GM19328 (cell line): ENCODE results near the gene CHMP2A.
A peak's percentile ranks its signal among the peaks of the same experiment; 100 is the strongest.

Source experiments
- ATAC-seq: cut with Tn5 transposase; IDR thresholded peaks from one replicate; pipeline ENCODE4 v1.9.1; 2021; ENCODE audit warnings: mild to moderate bottlenecking, moderate library complexity; ENCODE audit not compliant: unreplicated experiment

Gene CHMP2A

GRCh38 chr19:58556622-58557220, 1.8 kb upstream of the CHMP2A start:
- no peak for ATAC-seq

DNA sequence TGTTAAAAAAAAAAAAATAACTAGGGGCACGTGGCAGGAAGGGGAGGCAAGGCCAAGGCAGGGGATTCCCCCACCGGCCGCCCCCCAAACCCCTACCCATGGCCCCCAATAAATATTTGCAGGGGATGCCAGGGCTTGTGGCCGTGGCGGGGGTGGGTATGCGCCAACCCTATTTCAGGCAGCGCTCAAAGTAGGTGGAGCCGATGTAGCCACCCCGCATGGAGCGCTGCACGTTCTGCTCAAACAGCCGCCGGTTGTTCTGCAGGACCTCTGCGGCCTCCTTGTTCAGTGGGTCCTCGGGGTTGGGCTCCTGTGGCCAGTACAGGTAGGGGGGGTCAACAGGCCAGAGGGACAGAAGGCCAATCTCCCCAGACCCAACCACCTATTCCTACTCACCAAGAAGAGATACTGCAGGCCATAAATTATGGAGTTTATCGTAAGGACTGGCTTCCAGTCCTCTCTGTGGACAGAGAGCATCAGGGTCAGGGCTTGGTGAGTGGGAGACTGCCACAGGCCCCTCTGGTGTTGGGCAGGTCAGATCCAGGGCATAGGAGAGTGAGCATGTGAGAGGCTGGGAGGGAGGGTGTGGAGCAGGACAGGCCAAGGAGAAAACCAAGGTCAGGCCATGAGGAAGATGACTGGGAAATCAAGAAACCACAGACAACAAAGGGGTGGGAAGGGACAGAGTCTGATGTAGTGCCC, 1.2 kb upstream of the CHMP2A start:
- no peak for ATAC-seq

DNA sequence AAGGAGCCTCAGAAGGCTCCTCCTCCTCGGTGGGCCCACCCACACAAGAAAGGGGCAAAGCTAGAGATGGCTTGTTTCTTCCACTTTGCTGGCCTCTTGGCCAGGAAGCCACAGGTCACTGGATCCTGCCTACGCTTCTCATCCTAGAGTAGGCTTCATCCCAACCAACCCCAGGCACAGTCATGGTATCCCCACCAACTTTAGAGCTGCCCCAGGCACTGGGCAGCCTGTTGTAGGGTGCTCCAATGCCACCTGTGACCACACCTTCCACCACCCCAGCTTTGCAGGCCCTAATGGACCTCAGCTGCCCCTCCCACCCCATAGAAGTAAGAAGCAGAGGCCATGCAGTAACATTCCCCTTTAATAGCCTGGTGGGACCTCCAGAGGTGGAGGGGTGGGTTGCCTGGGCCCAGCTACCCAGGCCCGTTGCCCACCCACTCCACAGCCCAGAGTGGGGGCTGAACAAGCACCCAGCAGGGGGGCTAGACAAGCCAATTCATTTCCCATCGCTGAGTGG, 522 bp upstream of the CHMP2A start:
- no peak for ATAC-seq

GRCh38 chr19:58553799-58554493, 959 bp downstream of the CHMP2A start:
- no peak for ATAC-seq

- no peak for ATAC-seq
These were observed 2.2 kb downstream of the CHMP2A start for GRCh38 chr19:58552655-58553054.

DNA sequence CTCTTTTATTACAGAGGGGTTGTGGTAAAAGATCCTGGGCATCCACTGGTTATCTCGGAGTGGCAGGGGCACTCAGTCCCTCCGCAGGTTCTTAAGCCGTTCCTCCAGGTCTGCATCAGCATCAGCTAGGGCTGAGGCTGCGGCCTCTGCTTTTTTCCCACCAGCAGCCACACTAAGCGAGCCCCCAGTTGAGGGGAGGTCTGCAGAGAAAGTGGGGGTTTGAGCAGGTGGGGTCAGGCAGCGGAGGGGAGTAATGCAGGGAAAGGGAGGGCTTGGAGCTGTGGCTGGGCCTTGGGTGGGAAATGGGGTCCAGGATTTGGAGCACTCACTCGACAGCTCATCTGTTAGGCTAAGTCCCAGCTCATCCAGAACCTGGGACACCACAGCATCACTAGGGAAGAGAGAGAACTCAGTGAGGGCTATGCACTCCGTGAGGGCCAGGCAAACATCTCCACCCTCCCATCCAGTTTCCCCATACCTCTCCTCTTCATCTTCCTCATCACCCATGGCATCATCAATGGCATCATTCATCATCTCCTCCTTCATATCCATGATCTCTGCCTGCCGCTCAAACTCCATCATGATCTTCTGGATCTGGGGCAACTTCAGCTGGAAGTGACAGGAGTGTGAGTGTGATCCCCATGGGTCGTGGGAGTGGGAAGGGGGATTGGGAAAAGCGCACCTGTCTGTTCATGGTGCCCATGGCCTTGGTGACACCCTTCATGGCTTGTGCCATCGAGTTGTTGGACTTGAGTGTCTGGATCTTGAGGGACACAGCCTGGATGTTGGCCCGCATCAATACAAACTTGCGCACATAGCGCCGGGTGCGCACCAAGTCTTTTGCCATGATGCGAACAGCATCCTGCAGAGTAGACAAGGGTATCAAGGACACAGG, 3.1 kb downstream of the CHMP2A start:
- ATAC-seq = no peak

GRCh38 chr19:58551123-58551497, 3.8 kb downstream of the CHMP2A start:
- ATAC-seq = no peak

- no peak for ATAC-seq
These were observed 4.4 kb downstream of the CHMP2A start for GRCh38 chr19:58550362-58551122.

GRCh38 chr19:58549664-58550361, 5.1 kb downstream of the CHMP2A start:
- no peak for ATAC-seq

- no peak for ATAC-seq
These were observed 5.8 kb downstream of the CHMP2A start for GRCh38 chr19:58548859-58549663.

- no peak for ATAC-seq
These were observed 7.3 kb downstream of the CHMP2A start for GRCh38 chr19:58547323-58548312.

DNA sequence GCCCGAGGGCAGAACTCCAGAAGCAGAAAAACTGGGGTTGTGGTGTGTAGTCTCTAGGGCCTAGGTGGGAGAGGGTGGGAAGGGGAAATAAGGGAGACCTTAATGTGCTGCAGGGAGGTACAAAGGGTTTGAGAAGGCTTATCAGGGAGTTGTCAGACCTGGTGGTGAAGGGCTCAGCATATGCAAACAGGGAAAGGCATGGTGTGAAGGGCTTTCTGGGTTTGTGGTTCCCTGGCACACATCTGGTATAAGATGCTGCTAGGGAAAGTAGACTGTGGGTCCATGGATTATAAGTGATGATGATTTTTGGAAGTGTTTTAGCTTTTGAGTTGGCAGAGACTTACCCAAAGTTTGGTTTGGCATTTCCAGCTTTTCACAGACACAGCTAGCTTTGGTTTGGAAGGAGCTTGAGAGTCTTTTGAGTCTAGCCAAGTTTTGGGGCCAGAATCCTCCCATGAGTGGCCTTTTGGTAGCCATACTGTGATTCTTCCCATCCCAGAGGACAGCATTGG, 8.8 kb downstream of the CHMP2A start:
- no peak for ATAC-seq

GRCh38 chr19:58545286-58546018, 9.5 kb downstream of the CHMP2A start:
- ATAC-seq = no peak

DNA sequence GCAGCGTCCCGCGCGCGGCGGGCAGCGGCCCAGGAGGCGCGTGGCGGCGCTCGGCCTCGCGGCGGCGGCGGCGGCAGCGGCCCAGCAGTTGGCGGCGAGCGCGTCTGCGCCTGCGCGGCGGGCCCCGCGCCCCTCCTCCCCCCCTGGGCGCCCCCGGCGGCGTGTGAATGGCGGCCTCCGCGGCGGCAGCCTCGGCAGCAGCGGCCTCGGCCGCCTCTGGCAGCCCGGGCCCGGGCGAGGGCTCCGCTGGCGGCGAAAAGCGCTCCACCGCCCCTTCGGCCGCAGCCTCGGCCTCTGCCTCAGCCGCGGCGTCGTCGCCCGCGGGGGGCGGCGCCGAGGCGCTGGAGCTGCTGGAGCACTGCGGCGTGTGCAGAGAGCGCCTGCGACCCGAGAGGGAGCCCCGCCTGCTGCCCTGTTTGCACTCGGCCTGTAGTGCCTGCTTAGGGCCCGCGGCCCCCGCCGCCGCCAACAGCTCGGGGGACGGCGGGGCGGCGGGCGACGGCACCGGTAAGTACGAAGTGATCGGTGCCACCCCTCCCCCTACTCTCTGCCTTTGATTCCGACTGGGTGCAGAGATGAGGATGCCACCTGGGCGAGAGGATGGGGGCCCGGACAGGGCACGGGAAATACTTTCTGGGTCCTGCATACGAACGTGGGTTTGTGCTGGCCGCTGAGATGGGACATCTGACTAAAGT, 10.2 kb downstream of the CHMP2A start:
- peak; percentile 40 for ATAC-seq

DNA sequence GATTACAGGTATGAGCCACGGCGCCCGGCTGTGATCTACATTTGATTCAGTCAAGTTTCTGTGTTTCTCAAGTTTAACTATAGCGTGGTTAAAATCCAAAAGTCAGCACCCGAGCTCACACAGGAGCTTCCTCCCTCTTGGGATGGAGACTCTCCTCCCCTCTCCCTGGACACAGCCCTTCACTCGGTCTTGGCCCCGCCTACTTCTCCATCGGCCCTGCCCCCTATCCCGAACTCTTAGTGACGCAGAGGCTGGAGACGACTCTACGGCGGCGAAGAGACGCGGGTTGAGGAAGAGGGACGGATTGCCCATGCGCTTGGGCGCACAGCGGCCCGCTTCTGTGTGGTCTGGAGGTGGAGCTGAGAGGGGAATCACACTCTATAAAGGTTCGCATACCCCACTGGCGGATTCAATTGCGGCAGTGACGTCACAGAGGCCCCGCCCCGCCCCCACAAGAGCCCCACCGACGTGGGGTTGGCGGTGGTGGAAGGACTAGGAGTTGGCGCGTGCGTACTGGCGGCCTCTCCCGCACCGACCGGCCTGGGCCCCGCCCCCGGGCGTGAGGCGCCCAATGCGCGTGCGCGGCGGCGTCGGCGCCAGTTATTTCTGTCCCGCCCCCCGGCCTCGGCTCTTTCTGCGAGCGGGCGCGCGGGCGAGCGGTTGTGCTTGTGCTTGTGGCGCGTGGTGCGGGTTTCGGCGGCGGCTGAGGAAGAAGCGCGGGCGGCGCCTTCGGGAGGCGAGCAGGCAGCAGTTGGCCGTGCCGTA, 10.9 kb downstream of the CHMP2A start, which contains the start of gene TRIM28:
TRIM28 (plus strand) TSS at position 239 of the 765 bp plus-strand sequence. CDS start 694 bp downstream, outside the sequence.
- peak; percentile 82 for ATAC-seq
